Suprapubic skin (tissue), 4 donors: ENCODE measurements around the gene ERBB4. TPM values are rescaled to one million over a fixed set of nuclear protein-coding genes. Genes with fewer than 3 reads are reported as not detected.

Source experiments
- DNase-seq, 2 donors: peaks; one replicate each; pipeline ENCODE4 v3.0.0-alpha.2; 2019; ENCODE audit warnings: low spot score in 2 of 2
- H3K27ac ChIP-seq: fragments of 200-600 bp; sonication (generic); one replicate; pipeline ENCODE4 v1.5.1; 2019
- H3K27me3 ChIP-seq: fragments of 200-600 bp; sonication (generic); one replicate; pipeline ENCODE4 v1.5.1; 2019
- H3K36me3 ChIP-seq: fragments of 200-600 bp; sonication (generic); one replicate; pipeline ENCODE4 v1.5.1; 2019
- H3K4me1 ChIP-seq: fragments of 200-600 bp; sonication (generic); one replicate; pipeline ENCODE4 v1.5.1; 2019
- H3K4me3 ChIP-seq: fragments of 200-600 bp; sonication (generic); one replicate; pipeline ENCODE4 v1.5.1; 2019; ENCODE audit warnings: mild to moderate bottlenecking
- H3K9me3 ChIP-seq: fragments of 200-600 bp; sonication (generic); one replicate; pipeline ENCODE4 v1.5.1; 2019
- CTCF ChIP-seq, 2 donors: fragments of 200-600 bp in 1 of 2; fragments of 450-650 bp in 1 of 2; sonication (generic) in 1 of 2; IDR thresholded peaks; one replicate each; pipeline ENCODE4 v1.5.1; 2016 to 2019; ENCODE audit warnings: antibody characterized with exemption in 2 of 2, mild to moderate bottlenecking in 1 of 2, moderate library complexity in 1 of 2
- EP300 ChIP-seq: sonication (generic); formaldehyde crosslinking; IDR thresholded peaks from one replicate; pipeline ENCODE4 v1.6.1; 2017; ENCODE audit warnings: antibody characterized with exemption
- POLR2A ChIP-seq, 2 donors: fragments of 450-650 bp; IDR thresholded peaks; one replicate each; pipeline ENCODE4 v1.6.1; 2017; ENCODE audit warnings: antibody characterized with exemption in 2 of 2, mild to moderate bottlenecking in 2 of 2, moderate library complexity in 2 of 2
- POLR2AphosphoS5 ChIP-seq, 3 donors: sonication (generic); formaldehyde crosslinking; IDR thresholded peaks; one replicate each; pipeline ENCODE4 v1.6.1; 2017; ENCODE audit warnings: antibody characterized with exemption in 3 of 3
- WGBS: methylation state at CpG from one replicate; pipeline ENCODE4 v1.1.5; 2018; 5-methylcytosine and 5-hydroxymethylcytosine counted together
- total RNA-seq, 4 donors: library from RNA; depleted of rRNA; stranded (reverse); fragments of >200 nt; gene quantifications; one replicate each; pipeline ENCODE4 v1.1.0, GENCODE V29; 2016

ERBB4 gene
- total RNA-seq, 4 donors from 2014 or later = 0.95 to 6.4 (median 1.5) TPM

- no peak overlapping the region for H3K27ac ChIP-seq
- no peak for DNase-seq
- no peak for TF ChIP-seq POLR2A (IDR thresholded peaks at IDR 0.05)
- no peak for TF ChIP-seq POLR2AphosphoS5 (IDR thresholded peaks at IDR 0.05)
- no peak for TF ChIP-seq CTCF (IDR thresholded peaks at IDR 0.05)
- TF ChIP-seq EP300 = no peak
- H3K27me3 ChIP-seq = no peaks in the 10 kb centered on the region
- H3K4me1 ChIP-seq = no peaks in the 10 kb centered on the region
- H3K36me3 ChIP-seq = no peaks in the 10 kb centered on the region
- no peaks in the 10 kb centered on the region for H3K9me3 ChIP-seq
- 71% methylated on average over 4 of the region's 4 CpGs for WGBS
- no peak overlapping the region for H3K4me3 ChIP-seq
These were observed 130.1 kb downstream of the ERBB4 start for GRCh38 chr2:212408524-212408923.

GRCh38 chr2:212406716-212407115 is 131.9 kb downstream of the ERBB4 start:
- no peak for TF ChIP-seq EP300
- TF ChIP-seq POLR2A (IDR thresholded peaks at IDR 0.05) = no peak
- no peak for TF ChIP-seq CTCF (IDR thresholded peaks at IDR 0.05)

GRCh38 chr2:212402316-212402715 is 136.3 kb downstream of the ERBB4 start:
- 69% methylated on average over 4 of the region's 4 CpGs for WGBS
- no peak for DNase-seq

More at GRCh38 chr2:212406716-212407115, 131.9 kb downstream of the ERBB4 start:
- Histone ChIP-seq H3K4me1 (no peaks in the 10 kb centered on the region), H3K27ac (no peak overlapping the region), H3K4me3 (no peak overlapping the region), H3K9me3 (no peaks in the 10 kb centered on the region), H3K27me3 (no peaks in the 10 kb centered on the region), H3K36me3 (no peaks in the 10 kb centered on the region)
- no peak for DNase-seq
- 92% methylated on average over 1 of the region's 1 CpG for WGBS

GRCh38 chr2:212398316-212398715 is 140.3 kb downstream of the ERBB4 start:
- TF ChIP-seq POLR2AphosphoS5 (IDR thresholded peaks at IDR 0.05) (no peak), EP300 (no peak), CTCF (IDR thresholded peaks at IDR 0.05) (no peak), POLR2A (IDR thresholded peaks at IDR 0.05) (no peak)
- Histone ChIP-seq H3K27ac (no peak overlapping the region), H3K9me3 (no peaks in the 10 kb centered on the region), H3K27me3 (no peaks in the 10 kb centered on the region), H3K4me1 (no peaks in the 10 kb centered on the region), H3K36me3 (no peaks in the 10 kb centered on the region), H3K4me3 (no peak overlapping the region)
- WGBS = 84% methylated on average over 1 of the region's 1 CpG
- no peak for DNase-seq

More at GRCh38 chr2:212402316-212402715, 136.3 kb downstream of the ERBB4 start:
- Histone ChIP-seq H3K36me3 (no peaks in the 10 kb centered on the region), H3K27ac (no peak overlapping the region), H3K27me3 (no peaks in the 10 kb centered on the region), H3K9me3 (no peaks in the 10 kb centered on the region), H3K4me3 (no peak overlapping the region), H3K4me1 (no peaks in the 10 kb centered on the region)
- TF ChIP-seq POLR2AphosphoS5 (IDR thresholded peaks at IDR 0.05) (no peak), EP300 (no peak), CTCF (IDR thresholded peaks at IDR 0.05) (no peak), POLR2A (IDR thresholded peaks at IDR 0.05) (no peak)

- DNase-seq = no peak
- Histone ChIP-seq H3K36me3 (no peaks in the 10 kb centered on the region), H3K27ac (no peak overlapping the region), H3K4me1 (no peaks in the 10 kb centered on the region), H3K27me3 (no peaks in the 10 kb centered on the region), H3K4me3 (no peak overlapping the region), H3K9me3 (no peaks in the 10 kb centered on the region)
- TF ChIP-seq POLR2A (IDR thresholded peaks at IDR 0.05) (no peak), POLR2AphosphoS5 (IDR thresholded peaks at IDR 0.05) (no peak), EP300 (no peak), CTCF (IDR thresholded peaks at IDR 0.05) (no peak)
- WGBS = 79% methylated on average over 3 of the region's 3 CpGs
These were observed 146.1 kb downstream of the ERBB4 start for GRCh38 chr2:212392544-212392943.
